Heart left ventricle (tissue), 16 donors: ENCODE measurements around the gene SEPTIN10. TPM values are rescaled to one million over a fixed set of nuclear protein-coding genes. Genes with fewer than 3 reads are reported as not detected.

Experiments
- ATAC-seq, 4 donors: fragments of 200-7000 bp; cut with Tn5 transposase; one replicate each; pipeline ENCODE4 v1.9.1; 2020 to 2022; ENCODE audit warnings: moderate library complexity in 4 of 4, mild to moderate bottlenecking in 3 of 4, moderate number of reproducible peaks in 1 of 4
- DNase-seq, 5 donors: peaks; one replicate each; pipeline ENCODE4 v3.0.0-alpha.2; 2020
- H3K27ac ChIP-seq, 12 donors: fragments of 200-600 bp; sonication (generic) in 4 of 12; one replicate each; pipeline versions ENCODE4 v1.5.0 to v1.8.0; 2016 to 2022; ENCODE audit warnings: mild to moderate bottlenecking in 2 of 12
- H3K27me3 ChIP-seq, 9 donors: fragments of 200-600 bp; sonication (generic) in 2 of 9; one replicate each; pipeline versions ENCODE4 v1.5.1 to v1.8.0; 2016 to 2022; ENCODE audit warnings: mild to moderate bottlenecking in 3 of 9
- H3K36me3 ChIP-seq, 9 donors: fragments of 200-600 bp; sonication (generic) in 2 of 9; one replicate each; pipeline versions ENCODE4 v1.5.0 to v1.8.0; 2018 to 2022; ENCODE audit warnings: mild to moderate bottlenecking in 2 of 9
- H3K4me1 ChIP-seq, 12 donors: fragments of 200-600 bp; sonication (generic) in 4 of 12; one replicate each; pipeline versions ENCODE4 v1.5.0 to v1.8.0; 2016 to 2022; ENCODE audit warnings: mild to moderate bottlenecking in 3 of 12
- H3K4me3 ChIP-seq, 12 donors: fragments of 200-600 bp; sonication (generic) in 4 of 12; one replicate each; pipeline versions ENCODE4 v1.5.0 to v1.8.0; 2017 to 2022; ENCODE audit warnings: mild to moderate bottlenecking in 9 of 12, moderate library complexity in 4 of 12
- H3K9me3 ChIP-seq, 12 donors: fragments of 200-600 bp; sonication (generic) in 4 of 12; one replicate each; pipeline versions ENCODE4 v1.5.0 to v1.8.0; 2016 to 2022; ENCODE audit warnings: mild to moderate bottlenecking in 1 of 12
- CTCF ChIP-seq, 12 donors: fragments of 200-600 bp; sonication (generic) in 4 of 12; IDR thresholded peaks; one replicate each; pipeline versions ENCODE4 v1.5.0 to v1.8.0; 2018 to 2022; ENCODE audit warnings: antibody characterized with exemption in 12 of 12, mild to moderate bottlenecking in 5 of 12
- POLR2A ChIP-seq, 2 donors: fragments of 450-650 bp; IDR thresholded peaks; one replicate each; pipeline ENCODE4 v1.6.1; 2017; ENCODE audit warnings: antibody characterized with exemption in 2 of 2, mild to moderate bottlenecking in 2 of 2, moderate library complexity in 2 of 2
- WGBS, 4 donors: extraction: QIAGEN DNeasy Blood & Tissue Kit in 2 of 4; methylation state at CpG; one replicate each; pipeline versions ENCODE4 v1.1.5 to v1.1.7; 2013 to 2018; 5-methylcytosine and 5-hydroxymethylcytosine counted together
- intact Hi-C, 10 donors: fragments of 100-400 bp; cut with DNase I; formaldehyde crosslinking; loops; one replicate each; pipeline versions ENCODE4 v1.11.1 to v1.14.2; 2022
- polyA plus RNA-seq, 2 donors: library from polyadenylated mRNA; stranded (reverse); fragments of 200-250 nt; gene quantifications; one replicate each; pipeline ENCODE4 v1.2.3, GENCODE V29; 2013
- total RNA-seq, 9 donors: library from RNA; depleted of rRNA in 2 of 9; stranded (reverse); fragments of >200 nt in 2 of 9; fragmentation: NEBNext Ultra II Directional in 3 of 9; extraction: Animal tissue kit (Norgen Biotek cat#: 25700) in 3 of 9; gene quantifications; one replicate each; pipeline versions ENCODE4 v1.1.0 to v1.2.4, GENCODE V29; 2016 to 2023
- donor health status: ischemic (EF 13 %, LVEDD 7.1; RV severe dilation, severe dysfunction).
- donor health status: healthy with polysubstance abuse.
- donor health status: DM: no; HTN: yes; CAD: no.
- donor health status: DM: no; HTN: no; CAD: no.
- donor health status: ischemic (EF 25% LVEDD 6.9; RV normal size, moderate dysfunction).
- donor health status: ischemic (EF 25% LVEDD 5.7; RV mildly dilated, moderate dysfunction).
- donor health status: healthy.
- donor health status: DM: yes; HTN: yes; CAD: no.
- donor health status: ischemic (EF 35%, LVEDD 5.7; RV mildly dilated, moderate dysfunction).
- donor health status: nonischemic (EF 11% LVEDD 7.7; RV severe dilation, severe dysfunction).
- donor health status: DM: yes; HTN: yes; CAD: no.
- donor health status: PGD.
- donor health status: ischemic (EF 29% LVEDD 5.4; RV normal size, mild dysfunction).
- donor health status: nonischemic (EF 23%, LVEDD 6.1; RV moderate dilation, normal function).

SEPTIN10 gene
- total and polyA plus RNA-seq, 11 donors: 13.5 to 84.6 (median 49.8) TPM

GRCh38 chr2:109554758-109555157 is 59.0 kb downstream of the SEPTIN10 start:
- no peak overlapping the region for H3K27ac ChIP-seq
- no peak for DNase-seq
- intact Hi-C loops: loop anchor here in 3 of 10 donors (5.0 to 10.0 kb wide), 2 partner anchors 50 to 58 kb away; partner anchors contain the start of genes SEPTIN10 (in 1 of the 3) and SOWAHC (in 1 of the 3)
- no peak for ATAC-seq
- H3K9me3 ChIP-seq: no peaks in the 10 kb centered on the region
- peaks cover 0 to 55% (median 16%) of the 10 kb centered on the region in 9 donors for H3K36me3 ChIP-seq
- TF ChIP-seq POLR2A (IDR thresholded peaks at IDR 0.05) (no peak), CTCF (IDR thresholded peaks at IDR 0.05) (no peak)
- peaks cover 0 to 7% (median 0%) of the 10 kb centered on the region in 12 donors for H3K4me1 ChIP-seq
- H3K4me3 ChIP-seq: no peak overlapping the region
- 84 to 90% (median 87%) methylated on average over 2 of the region's 2 CpGs for WGBS, 4 donors
- H3K27me3 ChIP-seq: no peaks in the 10 kb centered on the region

GRCh38 chr2:109549016-109549590 is 64.7 kb downstream of the SEPTIN10 start:
- no peaks in the 10 kb centered on the region for H3K9me3 ChIP-seq
- 83 to 97% (median 89%) methylated on average over 4 of the region's 4 CpGs for WGBS, 4 donors
- peaks cover 0 to 44% (median 22%) of the 10 kb centered on the region in 9 donors for H3K36me3 ChIP-seq
- no peak overlapping the region for H3K27ac ChIP-seq
- DNase-seq (no peak), ATAC-seq (no peak)
- no peaks in the 10 kb centered on the region for H3K27me3 ChIP-seq
- intact Hi-C loops: loop anchor here in 9 of 10 donors (5.0 to 10.0 kb wide), 5 partner anchors 48 to 188 kb away; partner anchors contain the start of genes SEPTIN10 (in 3 of the 9) and SOWAHC (in 3 of the 9)
- peaks cover 0 to 3% (median 0%) of the 10 kb centered on the region in 12 donors for H3K4me1 ChIP-seq
- TF ChIP-seq CTCF (IDR thresholded peaks at IDR 0.05): no peak
- TF ChIP-seq POLR2A (IDR thresholded peaks at IDR 0.05): no peak
- H3K4me3 ChIP-seq: no peak overlapping the region

- peaks cover 0 to 43% (median 12%) of the 10 kb centered on the region in 9 donors for H3K36me3 ChIP-seq
- no peak for ATAC-seq
- 91 to 94% (median 93%) methylated on average over 2 of the region's 2 CpGs for WGBS, 4 donors
- H3K9me3 ChIP-seq: no peaks in the 10 kb centered on the region
- H3K4me1 ChIP-seq: peaks cover 0 to 3% (median 0%) of the 10 kb centered on the region in 12 donors
- H3K4me3 ChIP-seq: no peak overlapping the region
- TF ChIP-seq CTCF (IDR thresholded peaks at IDR 0.05) (peak in 1 of 12 donors; percentile 15), POLR2A (IDR thresholded peaks at IDR 0.05) (no peak)
- H3K27me3 ChIP-seq: no peaks in the 10 kb centered on the region
- intact Hi-C loops: loop anchor here in 9 of 10 donors (5.0 to 10.0 kb wide), 5 partner anchors 50 to 190 kb away; partner anchors contain the start of genes SEPTIN10 (in 3 of the 9) and SOWAHC (in 3 of the 9)
- no peak for DNase-seq
- no peak overlapping the region for H3K27ac ChIP-seq
These were observed 66.5 kb downstream of the SEPTIN10 start for GRCh38 chr2:109547280-109547679.
